ENCODE measurements around the gene CD151.

- no peak for TF ChIP-seq CTCF (IDR thresholded peaks at IDR 0.05)
- no peak for TF ChIP-seq POLR2A (IDR thresholded peaks at IDR 0.05)
These were observed 35.2 kb downstream of the CD151 start for GRCh38 chr11:867856-868358.
